ENCODE measurements around the gene HSPA12A. TPM values are rescaled to one million over a fixed set of nuclear protein-coding genes. Genes with fewer than 3 reads are reported as not detected.
A peak's percentile ranks its signal among the peaks of the same experiment; 100 is the strongest.

The HSPA12A gene
- total RNA-seq, 1 donor from 2014 or later, result 7.9 TPM

- no peak for DNase-seq (ENCODE audit: low read depth)
- no peak for TF ChIP-seq EZH2 (IDR thresholded peaks at IDR 0.05; ENCODE audit: insufficient read depth, low read length)
- TF ChIP-seq, protein P1, sequence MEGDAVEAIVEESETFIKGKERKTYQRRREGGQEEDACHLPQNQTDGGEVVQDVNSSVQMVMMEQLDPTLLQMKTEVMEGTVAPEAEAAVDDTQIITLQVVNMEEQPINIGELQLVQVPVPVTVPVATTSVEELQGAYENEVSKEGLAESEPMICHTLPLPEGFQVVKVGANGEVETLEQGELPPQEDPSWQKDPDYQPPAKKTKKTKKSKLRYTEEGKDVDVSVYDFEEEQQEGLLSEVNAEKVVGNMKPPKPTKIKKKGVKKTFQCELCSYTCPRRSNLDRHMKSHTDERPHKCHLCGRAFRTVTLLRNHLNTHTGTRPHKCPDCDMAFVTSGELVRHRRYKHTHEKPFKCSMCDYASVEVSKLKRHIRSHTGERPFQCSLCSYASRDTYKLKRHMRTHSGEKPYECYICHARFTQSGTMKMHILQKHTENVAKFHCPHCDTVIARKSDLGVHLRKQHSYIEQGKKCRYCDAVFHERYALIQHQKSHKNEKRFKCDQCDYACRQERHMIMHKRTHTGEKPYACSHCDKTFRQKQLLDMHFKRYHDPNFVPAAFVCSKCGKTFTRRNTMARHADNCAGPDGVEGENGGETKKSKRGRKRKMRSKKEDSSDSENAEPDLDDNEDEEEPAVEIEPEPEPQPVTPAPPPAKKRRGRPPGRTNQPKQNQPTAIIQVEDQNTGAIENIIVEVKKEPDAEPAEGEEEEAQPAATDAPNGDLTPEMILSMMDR (IDR thresholded peaks at IDR 0.05; ENCODE audit: insufficient read depth, low read depth, low read length), result no peak
- H3K27ac Mint-ChIP-seq (ENCODE audit: unreplicated experiment), result no peak overlapping the region
- no peak overlapping the region for H2AFZ ChIP-seq (ENCODE audit: low read depth, low read length)
- H3K4me2 ChIP-seq (ENCODE audit: low read length), result no peak overlapping the region
- no peaks in the 10 kb centered on the region for H3K79me2 ChIP-seq (ENCODE audit: insufficient read depth, low read length)
- no peak overlapping the region for H3K9ac ChIP-seq (ENCODE audit: low read length)
- no peak overlapping the region for H3K4me3 Mint-ChIP-seq (ENCODE audit: unreplicated experiment)
- peaks cover 2% of the 10 kb centered on the region for H3K27me3 ChIP-seq (ENCODE audit: insufficient read depth, low read length)
- no peak for FAIRE-seq
- H3K4me1 ChIP-seq (ENCODE audit: insufficient read depth, low read length), result no peaks in the 10 kb centered on the region
- H3K27ac ChIP-seq (ENCODE audit: low read depth, low read length), result no peak overlapping the region
- no peaks in the 10 kb centered on the region for H3K36me3 ChIP-seq (ENCODE audit: insufficient read depth, low read length)
- H3K9me3 Mint-ChIP-seq (ENCODE audit: unreplicated experiment), result peaks cover 5% of the 10 kb centered on the region
- no peaks in the 10 kb centered on the region for H3K36me3 Mint-ChIP-seq (ENCODE audit: low read depth, unreplicated experiment)
- no peaks in the 10 kb centered on the region for H4K20me1 ChIP-seq (ENCODE audit: insufficient read depth, low read length)
- H3K9me3 ChIP-seq (ENCODE audit: insufficient read depth, low read depth, low read length), result no peaks in the 10 kb centered on the region
- peaks cover 6% of the 10 kb centered on the region for H3K4me1 Mint-ChIP-seq (ENCODE audit: low read depth, unreplicated experiment)
- H3K27me3 Mint-ChIP-seq (ENCODE audit: low read depth, unreplicated experiment), result peaks cover 8% of the 10 kb centered on the region
- no peak overlapping the region for H3K4me3 ChIP-seq (ENCODE audit: insufficient read depth, low read depth, low read length)
Measured at GRCh38 chr10:116757246-116757645, 14.9 kb upstream of the HSPA12A start.

GRCh38 chr10:116756277-116756676, 13.9 kb upstream of the HSPA12A start:
- Histone ChIP-seq H3K9me3 (ENCODE audit: insufficient read depth, low read depth, low read length) (no peaks in the 10 kb centered on the region), H3K79me2 (ENCODE audit: insufficient read depth, low read length) (no peaks in the 10 kb centered on the region), H3K27ac (ENCODE audit: low read depth, low read length) (no peak overlapping the region), H3K4me2 (ENCODE audit: low read length) (no peak overlapping the region), H3K27me3 (ENCODE audit: insufficient read depth, low read length) (peaks cover 2% of the 10 kb centered on the region), H2AFZ (ENCODE audit: low read depth, low read length) (peak overlapping the region; percentile 65), H3K4me1 (ENCODE audit: insufficient read depth, low read length) (no peaks in the 10 kb centered on the region), H3K36me3 (ENCODE audit: insufficient read depth, low read length) (no peaks in the 10 kb centered on the region), H3K9ac (ENCODE audit: low read length) (no peak overlapping the region), H4K20me1 (ENCODE audit: insufficient read depth, low read length) (no peaks in the 10 kb centered on the region), H3K4me3 (ENCODE audit: insufficient read depth, low read depth, low read length) (no peak overlapping the region)
- FAIRE-seq (no peak), DNase-seq (ENCODE audit: low read depth) (no peak)
- Mint-ChIP-seq H3K36me3 (ENCODE audit: low read depth, unreplicated experiment) (no peaks in the 10 kb centered on the region), H3K9me3 (ENCODE audit: unreplicated experiment) (peaks cover 3% of the 10 kb centered on the region), H3K4me1 (ENCODE audit: low read depth, unreplicated experiment) (peaks cover 7% of the 10 kb centered on the region), H3K27me3 (ENCODE audit: low read depth, unreplicated experiment) (peaks cover 11% of the 10 kb centered on the region), H3K27ac (ENCODE audit: unreplicated experiment) (no peak overlapping the region), H3K4me3 (ENCODE audit: unreplicated experiment) (no peak overlapping the region)
- TF ChIP-seq, protein P1 (IDR thresholded peaks at IDR 0.05; ENCODE audit: insufficient read depth, low read depth, low read length), result no peak
- TF ChIP-seq EZH2 (IDR thresholded peaks at IDR 0.05; ENCODE audit: insufficient read depth, low read length), result no peak

DNA sequence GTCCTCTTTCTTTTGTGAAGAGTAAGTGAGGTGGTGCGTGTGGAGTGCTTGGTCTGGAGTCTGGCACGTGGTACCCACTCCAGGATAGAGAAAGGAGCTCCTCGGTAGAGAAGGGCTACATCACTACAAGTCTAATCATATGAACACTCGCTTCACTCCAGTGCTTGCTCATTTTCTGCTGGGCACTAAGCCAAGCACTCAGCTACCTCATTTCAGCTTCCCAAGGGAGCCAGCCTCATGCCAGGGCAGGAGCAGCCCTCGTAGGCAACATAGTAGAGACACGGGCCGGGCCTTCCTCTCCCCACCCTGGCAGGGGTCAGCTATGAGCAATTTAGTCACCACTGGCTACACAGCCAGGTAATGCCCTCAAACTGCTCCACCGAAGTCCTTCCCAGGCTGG, 11.4 kb upstream of the HSPA12A start:
- FAIRE-seq (no peak), DNase-seq (ENCODE audit: low read depth) (no peak)
- Histone ChIP-seq H3K9ac (ENCODE audit: low read length) (no peak overlapping the region), H3K27ac (ENCODE audit: low read depth, low read length) (no peak overlapping the region), H4K20me1 (ENCODE audit: insufficient read depth, low read length) (no peaks in the 10 kb centered on the region), H3K9me3 (ENCODE audit: insufficient read depth, low read depth, low read length) (no peaks in the 10 kb centered on the region), H3K4me1 (ENCODE audit: insufficient read depth, low read length) (no peaks in the 10 kb centered on the region), H2AFZ (ENCODE audit: low read depth, low read length) (no peak overlapping the region), H3K4me2 (ENCODE audit: low read length) (no peak overlapping the region), H3K4me3 (ENCODE audit: insufficient read depth, low read depth, low read length) (no peak overlapping the region), H3K27me3 (ENCODE audit: insufficient read depth, low read length) (no peaks in the 10 kb centered on the region), H3K79me2 (ENCODE audit: insufficient read depth, low read length) (no peaks in the 10 kb centered on the region), H3K36me3 (ENCODE audit: insufficient read depth, low read length) (no peaks in the 10 kb centered on the region)
- Mint-ChIP-seq H3K4me1 (ENCODE audit: low read depth, unreplicated experiment) (peaks cover 7% of the 10 kb centered on the region), H3K9me3 (ENCODE audit: unreplicated experiment) (no peaks in the 10 kb centered on the region), H3K36me3 (ENCODE audit: low read depth, unreplicated experiment) (no peaks in the 10 kb centered on the region), H3K4me3 (ENCODE audit: unreplicated experiment) (no peak overlapping the region), H3K27ac (ENCODE audit: unreplicated experiment) (no peak overlapping the region), H3K27me3 (ENCODE audit: low read depth, unreplicated experiment) (peaks cover 11% of the 10 kb centered on the region)
- no peak for TF ChIP-seq EZH2 (IDR thresholded peaks at IDR 0.05; ENCODE audit: insufficient read depth, low read length)
- TF ChIP-seq, protein P1 (IDR thresholded peaks at IDR 0.05; ENCODE audit: insufficient read depth, low read depth, low read length), result no peak
